Erythroblast (primary cell): ENCODE measurements around the gene FBXW9.
"Not testable (repeated sequence)": the region's sequence is repeated elsewhere in the genome, so short reads cannot be mapped to it uniquely, and the experiment has no call there.

Experiments
- GATA1 ChIP-seq: IDR thresholded peaks from 2 replicates; pipeline ENCODE4 v1.6.1; 2011; ENCODE audit warnings: low read depth, mild to moderate bottlenecking, control low read depth, low read length, moderate library complexity
- POLR2A ChIP-seq: IDR thresholded peaks from 2 replicates; pipeline ENCODE4 v1.6.1; 2011; ENCODE audit warnings: mild to moderate bottlenecking, low read length

DNA sequence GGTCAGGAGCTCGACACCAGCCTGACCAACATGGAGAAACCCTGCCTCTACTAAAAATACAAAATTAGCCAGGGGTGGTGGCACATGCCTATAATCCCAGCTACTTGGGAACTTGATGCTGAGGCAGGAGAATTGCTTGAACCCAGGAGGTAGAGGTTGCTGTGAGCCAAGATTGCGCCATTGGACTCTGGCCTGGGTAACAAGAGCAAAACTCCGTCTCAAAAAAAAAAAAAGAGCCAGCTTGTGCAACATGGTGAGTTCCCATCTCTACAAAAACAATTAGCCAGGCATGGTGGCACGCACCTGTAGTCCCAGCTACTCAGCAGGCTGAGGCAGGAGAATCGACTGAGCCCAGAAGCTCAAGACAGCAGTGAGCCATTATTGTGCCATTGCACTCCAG, 18.4 kb downstream of the FBXW9 start:
- TF ChIP-seq POLR2A, GATA1: not testable (repeated sequence)
